OCI-LY7 (cell line): Measurements from ENCODE around the gene RNF213. TPM values are rescaled to one million over a fixed set of nuclear protein-coding genes. Genes with fewer than 3 reads are reported as not detected.

ENCODE experiments used
- BruUV-seq: library from RNA; stranded (reverse); fragments of 400-500 nt; replicated peaks from 2 replicates; lab custom pipeline; 2021; lab: Mats Ljungman, UMichigan
- CTCF ChIA-PET: fragments of 300-600 bp; sonication (Branson Sonifier 250); formaldehyde crosslinking; loops from one replicate; lab custom pipeline; 2022; ENCODE audit warnings: antibody characterized with exemption; ENCODE audit not compliant: unreplicated experiment; lab: Charles Lee
- POLR2A ChIA-PET: fragments of 300-600 bp; sonication (Branson Sonifier 250); formaldehyde crosslinking; loops from one replicate; lab custom pipeline; 2022; ENCODE audit warnings: antibody characterized with exemption; lab: Charles Lee
- DNase-seq: peaks from one replicate; pipeline ENCODE4 v3.0.0-alpha.2; 2015; ENCODE audit warnings: low spot score
- H2AFZ ChIP-seq: fragments of 200-600 bp; sonication (generic), shearing (Covaris generic); 2 replicates; pipeline ENCODE4 v1.6.1; 2014; ENCODE audit warnings: mild to moderate bottlenecking, antibody characterized with exemption, low read length, moderate library complexity
- H3K27ac ChIP-seq: fragments of 200-600 bp; sonication (generic); 2 replicates; pipeline ENCODE4 v1.5.1; 2014; ENCODE audit warnings: mixed run types, low read depth, mild to moderate bottlenecking, moderate library complexity, low read length, inconsistent platforms; ENCODE audit not compliant: poor library complexity, severe bottlenecking
- H3K36me3 ChIP-seq: fragments of 200-600 bp; sonication (generic); 2 replicates; pipeline ENCODE4 v1.6.1; 2014; ENCODE audit warnings: mild to moderate bottlenecking, antibody characterized with exemption, low read length, moderate library complexity, mixed read lengths; ENCODE audit not compliant: insufficient read depth
- H3K4me1 ChIP-seq: fragments of 200-600 bp; sonication (generic); 2 replicates; pipeline ENCODE4 v1.5.1; 2014; ENCODE audit warnings: mild to moderate bottlenecking, low read length; ENCODE audit not compliant: insufficient read depth, poor library complexity, severe bottlenecking
- H3K4me2 ChIP-seq: fragments of 200-600 bp; sonication (generic); 2 replicates; pipeline ENCODE4 v1.6.1; 2014; ENCODE audit warnings: mild to moderate bottlenecking, low read length
- H3K4me3 ChIP-seq: fragments of 200-600 bp; sonication (generic); 2 replicates; pipeline ENCODE4 v1.5.1; 2014; ENCODE audit warnings: mild to moderate bottlenecking, low read depth, low read length; ENCODE audit not compliant: poor library complexity, severe bottlenecking
- H3K79me2 ChIP-seq: fragments of 200-600 bp; sonication (generic); 2 replicates; pipeline ENCODE4 v1.6.1; 2016; ENCODE audit warnings: low read depth, mild to moderate bottlenecking, low read length, moderate library complexity, mixed read lengths; ENCODE audit not compliant: insufficient read depth
- H3K9me2 ChIP-seq: fragments of 200-600 bp; sonication (generic); 2 replicates; pipeline ENCODE4 v1.6.1; 2016; ENCODE audit warnings: mild to moderate bottlenecking, low read length, mixed read lengths; ENCODE audit not compliant: insufficient read depth
- H3K9me3 ChIP-seq: fragments of 200-600 bp; sonication (generic); 2 replicates; pipeline ENCODE4 v1.6.1; 2014; ENCODE audit warnings: mild to moderate bottlenecking, mixed run types, low read length, mixed read lengths
- H4K20me1 ChIP-seq: fragments of 200-600 bp; sonication (generic); 2 replicates; pipeline ENCODE4 v1.6.1; 2014; ENCODE audit warnings: mild to moderate bottlenecking, antibody characterized with exemption, low read length, moderate library complexity, mixed read lengths; ENCODE audit not compliant: insufficient read depth
- CTCF ChIP-seq: fragments of 200-600 bp; sonication (generic); conservative IDR thresholded peaks from 2 replicates; pipeline ENCODE4 v1.5.1; 2014; ENCODE audit warnings: mild to moderate bottlenecking, antibody characterized with exemption, low read length, moderate library complexity, mixed read lengths
- EZH2phosphoT487 ChIP-seq: fragments of 200-600 bp; sonication (generic); IDR thresholded peaks from 2 replicates; pipeline ENCODE4 v1.6.1; 2018; ENCODE audit warnings: low read depth, borderline replicate concordance, mild to moderate bottlenecking, mixed run types, antibody characterized with exemption, low read length, moderate library complexity, mixed read lengths
- intact Hi-C: fragments of 100-400 bp; cut with micrococcal nuclease; formaldehyde crosslinking; loops from one replicate; pipeline ENCODE4 v1.10.0; 2022; ENCODE audit not compliant: unreplicated experiment
- total RNA-seq, 2 experiments: library from RNA; depleted of rRNA in 1 of 2; stranded (reverse); fragments of >200 nt in 1 of 2; shearing (Covaris generic) in 1 of 2; gene quantifications; 2 replicates each; pipeline ENCODE4 v1.2.3, GENCODE V29; 2014 to 2022

The RNF213 gene
- total RNA-seq, 2 experiments from 2014 or later, result 58.8 to 68.6 TPM

GRCh38 chr17:80285237-80285920 lies 24.7 kb downstream of the RNF213 start:
- no peaks in the 10 kb centered on the region for H3K79me2 ChIP-seq
- POLR2A ChIA-PET, result interaction anchor here (0.7 kb wide), 2 partner anchors 369 to 1342 kb away, joined by 3 to 4 read pairs; no protein-coding TSS in a partner anchor
- H3K36me3 ChIP-seq, result no peaks in the 10 kb centered on the region
- no peaks in the 10 kb centered on the region for H3K9me2 ChIP-seq
- intact Hi-C loops, result no loop called here
- no peaks in the 10 kb centered on the region for H3K9me3 ChIP-seq
- no peak for TF ChIP-seq EZH2phosphoT487
- TF ChIP-seq CTCF, result no peak
- DNase-seq, result no peak
- H3K4me3 ChIP-seq, result no peak overlapping the region
- CTCF ChIA-PET, result no interaction called here
- no peak overlapping the region for H3K27ac ChIP-seq
- H3K4me2 ChIP-seq, result no peak overlapping the region
- peaks cover 7% of the 10 kb centered on the region for H3K4me1 ChIP-seq
- no peaks in the 10 kb centered on the region for H4K20me1 ChIP-seq
- BruUV-seq, result no TSS peak
- no peak overlapping the region for H2AFZ ChIP-seq

GRCh38 chr17:80286638-80286960 lies 25.9 kb downstream of the RNF213 start:
- CTCF ChIA-PET, result no interaction called here

More at GRCh38 chr17:80286638-80286960, 25.9 kb downstream of the RNF213 start:
- BruUV-seq, result no TSS peak
- DNase-seq, result no peak
- intact Hi-C loops, result no loop called here
- H3K9me3 ChIP-seq, result no peaks in the 10 kb centered on the region
- no peak overlapping the region for H3K4me3 ChIP-seq
- no peak overlapping the region for H3K4me2 ChIP-seq
- H4K20me1 ChIP-seq, result no peaks in the 10 kb centered on the region
- H3K9me2 ChIP-seq, result no peaks in the 10 kb centered on the region
- peaks cover 7% of the 10 kb centered on the region for H3K4me1 ChIP-seq
- TF ChIP-seq CTCF (no peak), EZH2phosphoT487 (no peak)
- no peak overlapping the region for H2AFZ ChIP-seq
- H3K36me3 ChIP-seq, result 0 out of 2 replicates have a peak, but pooled peaks cover 4% of the 10 kb centered on the region
- POLR2A ChIA-PET, result no interaction called here
- no peak overlapping the region for H3K27ac ChIP-seq
- no peaks in the 10 kb centered on the region for H3K79me2 ChIP-seq
